ENCODE data around the gene SIDT2.

DNA sequence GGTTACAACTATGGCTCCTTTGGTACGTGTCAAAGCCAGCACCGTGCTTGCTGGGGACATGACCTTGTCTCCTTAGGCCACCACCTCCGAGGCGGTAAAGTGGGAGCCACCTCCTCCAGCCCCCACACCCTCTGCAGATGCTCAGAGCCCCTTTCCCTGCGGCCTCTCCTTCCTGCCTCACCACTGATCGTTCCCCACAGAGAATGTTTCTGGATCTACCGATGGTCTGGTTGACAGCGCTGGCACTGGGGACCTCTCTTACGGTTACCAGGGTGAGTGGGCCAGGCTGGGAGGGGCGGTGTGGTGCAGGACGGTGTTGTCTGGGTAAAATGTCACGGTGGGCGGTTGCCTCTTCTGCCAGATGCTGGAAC lies 8.9 kb downstream of the SIDT2 start:
- TF ChIP-seq POLR2A (IDR thresholded peaks at IDR 0.05) = no peak
- TF ChIP-seq, protein P1, sequence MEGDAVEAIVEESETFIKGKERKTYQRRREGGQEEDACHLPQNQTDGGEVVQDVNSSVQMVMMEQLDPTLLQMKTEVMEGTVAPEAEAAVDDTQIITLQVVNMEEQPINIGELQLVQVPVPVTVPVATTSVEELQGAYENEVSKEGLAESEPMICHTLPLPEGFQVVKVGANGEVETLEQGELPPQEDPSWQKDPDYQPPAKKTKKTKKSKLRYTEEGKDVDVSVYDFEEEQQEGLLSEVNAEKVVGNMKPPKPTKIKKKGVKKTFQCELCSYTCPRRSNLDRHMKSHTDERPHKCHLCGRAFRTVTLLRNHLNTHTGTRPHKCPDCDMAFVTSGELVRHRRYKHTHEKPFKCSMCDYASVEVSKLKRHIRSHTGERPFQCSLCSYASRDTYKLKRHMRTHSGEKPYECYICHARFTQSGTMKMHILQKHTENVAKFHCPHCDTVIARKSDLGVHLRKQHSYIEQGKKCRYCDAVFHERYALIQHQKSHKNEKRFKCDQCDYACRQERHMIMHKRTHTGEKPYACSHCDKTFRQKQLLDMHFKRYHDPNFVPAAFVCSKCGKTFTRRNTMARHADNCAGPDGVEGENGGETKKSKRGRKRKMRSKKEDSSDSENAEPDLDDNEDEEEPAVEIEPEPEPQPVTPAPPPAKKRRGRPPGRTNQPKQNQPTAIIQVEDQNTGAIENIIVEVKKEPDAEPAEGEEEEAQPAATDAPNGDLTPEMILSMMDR (IDR thresholded peaks at IDR 0.05) = no peak

Measured in body of pancreas (tissue), 4 donors.